ENCODE results near the gene UROC1.
A peak's percentile ranks its signal among the peaks of the same experiment; 100 is the strongest.

UROC1 gene

GRCh38 chr3:126494204-126494969, 23.2 kb downstream of the UROC1 start:
- no peak for DNase-seq

- DNase-seq: no peak
Observed at GRCh38 chr3:126493739-126494138, 23.8 kb downstream of the UROC1 start.

GRCh38 chr3:126493051-126493450, 24.5 kb downstream of the UROC1 start:
- DNase-seq: no peak

- DNase-seq: no peak
Observed at GRCh38 chr3:126491221-126492013, 26.2 kb downstream of the UROC1 start.

GRCh38 chr3:126490619-126491018, 27.0 kb downstream of the UROC1 start:
- DNase-seq: no peak

- DNase-seq: no peak
Observed at GRCh38 chr3:126488886-126489569, 28.5 kb downstream of the UROC1 start.

- DNase-seq: no peak
Observed at GRCh38 chr3:126488185-126488584, 29.4 kb downstream of the UROC1 start.

- DNase-seq: peak; percentile 26
Observed at GRCh38 chr3:126487151-126487771, 30.3 kb downstream of the UROC1 start.

- no peak for DNase-seq
Observed at GRCh38 chr3:126486360-126486847, 31.2 kb downstream of the UROC1 start.

GRCh38 chr3:126485956-126486355, 31.6 kb downstream of the UROC1 start:
- no peak for DNase-seq

- no peak for DNase-seq
Observed at GRCh38 chr3:126485176-126485897, 32.2 kb downstream of the UROC1 start.

GRCh38 chr3:126484662-126485061, 32.9 kb downstream of the UROC1 start:
- DNase-seq: no peak

- no peak for DNase-seq
Observed at GRCh38 chr3:126484148-126484547, 33.4 kb downstream of the UROC1 start.

- no peak for DNase-seq
Observed at GRCh38 chr3:126483321-126483761, 34.2 kb downstream of the UROC1 start.

- no peak for DNase-seq
Observed at GRCh38 chr3:126482503-126483255, 34.9 kb downstream of the UROC1 start.

- DNase-seq: peak; percentile 44
Observed at GRCh38 chr3:126481808-126482502, 35.6 kb downstream of the UROC1 start.

- no peak for DNase-seq
Observed at GRCh38 chr3:126480861-126481260, 36.7 kb downstream of the UROC1 start.

- no peak for DNase-seq
Observed at GRCh38 chr3:126480206-126480605, 37.4 kb downstream of the UROC1 start.

- DNase-seq: no peak
Observed at GRCh38 chr3:126479642-126480041, 37.9 kb downstream of the UROC1 start.

- no peak for DNase-seq
Observed at GRCh38 chr3:126478581-126479310, 38.8 kb downstream of the UROC1 start.

All from SHP77 treated with DMSO at 0.1 percent for 48 hours (cell line).